Keratinocyte (primary cell): ENCODE results near the gene CCDC102A. TPM values are rescaled to one million over a fixed set of nuclear protein-coding genes. Genes with fewer than 3 reads are reported as not detected.

Experiments
- DNase-seq: peaks from one replicate; pipeline ENCODE4 v3.0.0-alpha.2; 2011; ENCODE audit warnings: low read depth, missing footprints, low spot score
- FAIRE-seq: peaks from 2 replicates; lab custom pipeline; 2011; peaks lifted over from hg19 to GRCh38; lab: Jason Lieb, UNC
- H2AFZ ChIP-seq: 2 replicates; pipeline ENCODE4 v1.6.0; 2012; ENCODE audit warnings: low read length, control low read depth, inconsistent platforms; ENCODE audit not compliant: control insufficient read depth
- H3K27ac ChIP-seq: 2 replicates; pipeline ENCODE4 v1.5.1; 2011; ENCODE audit warnings: low read length; ENCODE audit not compliant: control insufficient read depth, insufficient read depth
- H3K27me3 ChIP-seq: 3 replicates; pipeline ENCODE4 v1.6.0; 2011; ENCODE audit warnings: low read length; ENCODE audit not compliant: control insufficient read depth, insufficient read depth; ENCODE audit errors: extremely low read depth
- H3K36me3 ChIP-seq, 2 experiments: 2 replicates in 1 of 2; 3 replicates in 1 of 2; pipeline ENCODE4 v1.5.1; 2011; ENCODE audit warnings: low read length in 2 of 2, mild to moderate bottlenecking in 1 of 2; ENCODE audit not compliant: control insufficient read depth in 2 of 2, insufficient read depth in 2 of 2; ENCODE audit errors: extremely low read depth in 1 of 2
- H3K4me1 ChIP-seq: 3 replicates; pipeline ENCODE4 v1.5.1; 2011; ENCODE audit warnings: low read length; ENCODE audit not compliant: control insufficient read depth, insufficient read depth; ENCODE audit errors: extremely low read depth
- H3K4me2 ChIP-seq: 3 replicates; pipeline ENCODE4 v1.6.0; 2011; ENCODE audit warnings: low read depth, low read length; ENCODE audit not compliant: control insufficient read depth, insufficient read depth; ENCODE audit errors: extremely low read depth
- H3K4me3 ChIP-seq, 3 experiments: fragments of 200-600 bp in 1 of 3; sonication (generic) in 1 of 3; 2 replicates in 2 of 3; 3 replicates in 1 of 3; pipeline ENCODE4 v1.5.1; 2011 to 2016; ENCODE audit warnings: low read length in 3 of 3, mild to moderate bottlenecking in 3 of 3, control low read depth in 2 of 3, inconsistent platforms in 1 of 3, low read depth in 1 of 3, mixed read lengths in 1 of 3, mixed run types in 1 of 3, moderate library complexity in 1 of 3; ENCODE audit not compliant: control insufficient read depth in 2 of 3, insufficient read depth in 2 of 3; ENCODE audit errors: extremely low read depth in 1 of 3
- H3K79me2 ChIP-seq: 2 replicates; pipeline ENCODE4 v1.6.0; 2012; ENCODE audit warnings: low read length; ENCODE audit not compliant: control insufficient read depth, insufficient read depth
- H3K9ac ChIP-seq: 3 replicates; pipeline ENCODE4 v1.6.0; 2011; ENCODE audit warnings: low read length; ENCODE audit not compliant: control insufficient read depth, insufficient read depth; ENCODE audit errors: extremely low read depth
- H3K9me1 ChIP-seq: 3 replicates; pipeline ENCODE4 v1.6.0; 2011; ENCODE audit warnings: low read length; ENCODE audit not compliant: control insufficient read depth, insufficient read depth; ENCODE audit errors: extremely low read depth
- H3K9me3 ChIP-seq: 2 replicates; pipeline ENCODE4 v1.5.1; 2012; ENCODE audit warnings: low read depth, low read length; ENCODE audit not compliant: control insufficient read depth
- H4K20me1 ChIP-seq: 3 replicates; pipeline ENCODE4 v1.6.0; 2011; ENCODE audit warnings: low read length; ENCODE audit not compliant: control insufficient read depth, insufficient read depth; ENCODE audit errors: extremely low read depth
- CTCF ChIP-seq, 3 experiments: IDR thresholded peaks in 1 of 3; conservative IDR thresholded peaks in 1 of 3; optimal IDR thresholded peaks in 1 of 3; 2 replicates in 2 of 3; 3 replicates in 1 of 3; pipeline versions ENCODE3 to v1.5.1; 2011; ENCODE audit warnings: low read length in 3 of 3, mild to moderate bottlenecking in 3 of 3, moderate library complexity in 2 of 3, control low read depth in 1 of 3, inconsistent platforms in 1 of 3; ENCODE audit not compliant: insufficient read depth in 2 of 3; ENCODE audit errors: extremely low read depth in 1 of 3
- EZH2 ChIP-seq: IDR thresholded peaks from one replicate; pipeline ENCODE4 v1.6.1; 2012; ENCODE audit warnings: inconsistent platforms, mild to moderate bottlenecking, low read length, moderate library complexity
- dilution Hi-C: fragments of 300-500 bp; cut with MboI; formaldehyde crosslinking; loops from one replicate; pipeline ENCODE4 v1.7.0; 2020; ENCODE audit warnings: low sequenced_read_pairs; ENCODE audit not compliant: extremely low pct_ligation_motif_present
- polyA plus RNA-seq, 5 experiments: library from polyadenylated mRNA; depleted of rRNA in 3 of 5; stranded (reverse) in 3 of 5; stranded (forward) in 1 of 5; unstranded in 1 of 5; fragments of >200 nt; gene quantifications; 1 replicate in 1 of 5; 2 replicates in 3 of 5; 3 replicates in 1 of 5; pipeline versions ENCODE4 v1.2.1 to v1.2.3, GENCODE V29; 2011 to 2012; ENCODE audit warnings: missing spikeins in 2 of 5, low read depth in 1 of 5, low replicate concordance in 1 of 5

CCDC102A gene
- polyA plus RNA-seq, 1 donor (not counting 4 experiments of a cell fraction or from before 2014, with no cell fraction given), result 2.2 TPM

DNA sequence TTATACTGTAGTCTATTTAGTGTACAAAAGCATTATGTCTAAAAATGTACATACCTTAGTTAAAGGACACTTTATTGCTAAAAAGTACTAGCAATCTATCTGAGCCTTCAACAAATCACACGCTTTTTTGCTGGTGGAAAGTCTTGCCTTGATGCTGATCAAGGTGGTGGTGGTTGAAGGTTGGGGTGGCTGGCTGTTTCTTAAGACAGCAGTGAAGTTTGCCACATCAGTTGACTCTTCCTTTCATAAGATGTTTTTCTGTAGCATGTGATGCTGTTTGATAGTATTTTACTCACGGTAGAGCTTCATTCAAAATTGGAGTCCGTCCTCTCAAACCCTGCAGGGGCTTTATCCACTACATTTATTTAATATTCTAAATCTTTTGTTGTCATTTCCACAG lies 14.7 kb upstream of the CCDC102A start:
- no peak overlapping the region for H3K4me3 ChIP-seq
- H3K9ac ChIP-seq, result no peak overlapping the region
- DNase-seq (no peak), FAIRE-seq (no peak)
- no peaks in the 10 kb centered on the region for H3K4me1 ChIP-seq
- H2AFZ ChIP-seq, result no peak overlapping the region
- no peaks in the 10 kb centered on the region for H4K20me1 ChIP-seq
- no peaks in the 10 kb centered on the region for H3K79me2 ChIP-seq
- H3K9me3 ChIP-seq, result no peaks in the 10 kb centered on the region
- no peaks in the 10 kb centered on the region for H3K27me3 ChIP-seq
- dilution Hi-C loops, result no loop called here
- H3K9me1 ChIP-seq, result no peaks in the 10 kb centered on the region
- no peaks in the 10 kb centered on the region for H3K36me3 ChIP-seq
- H3K27ac ChIP-seq, result no peak overlapping the region
- TF ChIP-seq CTCF (optimal IDR thresholded peaks at IDR 0.05 in 1 of 3, IDR thresholded peaks at IDR 0.05 in 1 of 3, conservative IDR thresholded peaks at IDR 0.05 in 1 of 3; ENCODE audit: extremely low read depth in 1 of 3, insufficient read depth in 2 of 3, low read length in 3 of 3), result no peak
- TF ChIP-seq EZH2, result no peak
- no peak overlapping the region for H3K4me2 ChIP-seq

DNA sequence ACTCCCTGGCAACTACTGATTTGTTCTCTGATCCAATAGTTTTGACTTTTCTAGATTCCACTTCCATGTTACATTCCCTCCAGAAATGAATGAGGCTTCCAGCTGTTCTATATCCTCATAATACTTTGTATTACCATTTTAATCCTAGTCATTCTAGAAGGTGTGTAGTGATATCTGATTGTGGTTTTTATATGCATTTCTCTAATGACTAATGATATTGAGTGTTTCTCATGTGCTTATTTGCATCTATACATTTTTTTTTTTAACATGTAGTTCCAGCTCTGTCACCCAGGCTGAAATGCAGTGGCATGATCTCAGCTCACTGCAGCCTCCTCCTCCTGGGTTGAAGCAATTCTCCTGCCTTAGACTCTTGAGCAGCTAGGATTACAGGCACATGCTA lies 13.4 kb upstream of the CCDC102A start:
- Histone ChIP-seq H3K9me3 (no peaks in the 10 kb centered on the region), H3K36me3 (no peaks in the 10 kb centered on the region), H3K4me3 (no peak overlapping the region), H3K27me3 (no peaks in the 10 kb centered on the region), H3K9ac (no peak overlapping the region), H3K27ac (no peak overlapping the region), H3K79me2 (no peaks in the 10 kb centered on the region), H3K4me2 (no peak overlapping the region), H3K4me1 (no peaks in the 10 kb centered on the region), H4K20me1 (no peaks in the 10 kb centered on the region), H3K9me1 (no peaks in the 10 kb centered on the region), H2AFZ (no peak overlapping the region)
- dilution Hi-C loops, result no loop called here
- TF ChIP-seq EZH2, result no peak
- TF ChIP-seq CTCF (optimal IDR thresholded peaks at IDR 0.05 in 1 of 3, IDR thresholded peaks at IDR 0.05 in 1 of 3, conservative IDR thresholded peaks at IDR 0.05 in 1 of 3; ENCODE audit: extremely low read depth in 1 of 3, insufficient read depth in 2 of 3, low read length in 3 of 3), result no peak
- FAIRE-seq (no peak), DNase-seq (no peak)
